Upper lobe of left lung (tissue), 6 donors: ENCODE results near the gene PNPLA7. TPM values are rescaled to one million over a fixed set of nuclear protein-coding genes. Genes with fewer than 3 reads are reported as not detected.

Experiments
- total RNA-seq, 6 donors: library from RNA; depleted of rRNA in 4 of 6; stranded (reverse); fragments of >200 nt in 4 of 6; gene quantifications; one replicate each; pipeline versions ENCODE4 v1.1.0 to v1.2.1, GENCODE V29; 2016 to 2021
- donor health status: DM: no; HTN: no; CAD: no; lungs with moderate emphysema.
- donor health status: DM: no; HTN: yes; CAD: no; lungs with severe emphysema.

Gene PNPLA7
- total RNA-seq, 6 donors from 2014 or later = 6.0 to 104 (median 14.0) TPM

Other genes starting within 250 kb of the PNPLA7 start
- gene NRARP, start 248.1 kb downstream of the PNPLA7 start, total RNA-seq = 10 to 100 TPM in 3 of 6 donors, 1 to 10 TPM in 3; 3.1 to 26.9 (median 9.5) TPM
- 100 to 1,000 TPM in 1 of 6 donors, 10 to 100 TPM in 5; 12.3 to 118 (median 24.8) TPM for gene EXD3, start 127.2 kb downstream of the PNPLA7 start, total RNA-seq
- gene NOXA1, start 127.0 kb downstream of the PNPLA7 start, total RNA-seq = 10 to 100 TPM in 3 of 6 donors, 1 to 10 TPM in 3; 3.3 to 34.6 (median 11.7) TPM
- gene ENTPD8, start 109.0 kb downstream of the PNPLA7 start, total RNA-seq = under 1 TPM in 2 of 6 donors, not detected in 4; 0.15 to 0.17 TPM
- gene NSMF, start 91.1 kb downstream of the PNPLA7 start, total RNA-seq = 10 to 100 TPM; 20.4 to 57.6 (median 25.9) TPM
- gene MRPL41, start 1.5 kb upstream of the PNPLA7 start, total RNA-seq = 100 to 1,000 TPM in 2 of 6 donors, 10 to 100 TPM in 4; 36.5 to 172 (median 62.1) TPM
- 100 to 1,000 TPM in 1 of 6 donors, 10 to 100 TPM in 5; 25.5 to 115 (median 42.4) TPM for gene DPH7, start 28.5 kb upstream of the PNPLA7 start, total RNA-seq
- 10 to 100 TPM; 10.2 to 28.3 (median 20.9) TPM for gene ZMYND19, start 40.1 kb upstream of the PNPLA7 start, total RNA-seq
- 100 to 1,000 TPM in 3 of 6 donors, 10 to 100 TPM in 3; 74.9 to 202 (median 99.6) TPM for gene ARRDC1, start 55.3 kb upstream of the PNPLA7 start, total RNA-seq
- 100 to 1,000 TPM in 2 of 6 donors, 10 to 100 TPM in 4; 68.0 to 183 (median 83.6) TPM for gene EHMT1, start 68.6 kb upstream of the PNPLA7 start, total RNA-seq